Activated B cell treated with CpG ODN at 0.5 μM for 24 hours (primary cell): Measurements from ENCODE around the gene SAMD14. TPM values are rescaled to one million over a fixed set of nuclear protein-coding genes. Genes with fewer than 3 reads are reported as not detected.

Experiments
- ATAC-seq: fragments of 200-7000 bp; cut with Tn5 transposase; one replicate; pipeline ENCODE4 v1.10.0; 2021; ENCODE audit warnings: low read depth, mild to moderate bottlenecking, moderate library complexity
- CTCF ChIA-PET: fragments of 350-600 bp; sonication (Branson Sonifier 250); formaldehyde crosslinking; loops from one replicate; lab custom pipeline; 2021; ENCODE audit warnings: antibody characterized with exemption; lab: Charles Lee
- POLR2A ChIA-PET: fragments of 350-600 bp; sonication (Branson Sonifier 250); formaldehyde crosslinking; loops from one replicate; lab custom pipeline; 2021; ENCODE audit warnings: antibody characterized with exemption; lab: Charles Lee
- DNase-seq: peaks from one replicate; pipeline ENCODE4 v3.0.0; 2022
- H3K27ac Mint-ChIP-seq: one replicate; pipeline ENCODE4 v1.8.0; 2020; ENCODE audit warnings: mixed read lengths
- H3K27me3 Mint-ChIP-seq: one replicate; pipeline ENCODE4 v1.8.0; 2021; ENCODE audit warnings: mixed read lengths
- H3K36me3 Mint-ChIP-seq: one replicate; pipeline ENCODE4 v1.8.0; 2021; ENCODE audit warnings: low read depth, mixed read lengths
- H3K4me1 Mint-ChIP-seq: one replicate; pipeline ENCODE4 v1.8.0; 2021; ENCODE audit warnings: mixed read lengths
- H3K4me3 Mint-ChIP-seq: one replicate; pipeline ENCODE4 v1.8.0; 2020; ENCODE audit warnings: mild to moderate bottlenecking, mixed read lengths
- H3K9me3 Mint-ChIP-seq: one replicate; pipeline ENCODE4 v1.8.0; 2020; ENCODE audit warnings: mixed read lengths
- intact Hi-C: fragments of 100-400 bp; cut with micrococcal nuclease; formaldehyde crosslinking; loops from one replicate; pipeline ENCODE4 v1.15.1; 2024
- total RNA-seq: library from RNA; stranded (reverse); gene quantifications from 2 replicates; pipeline ENCODE4 v1.2.3, GENCODE V29; 2022
- TF ChIP-seq, protein P1 (sequence below): fragments of 200-600 bp; IDR thresholded peaks from one replicate; pipeline ENCODE4 v1.8.0; 2022; ENCODE audit warnings: antibody characterized with exemption, mild to moderate bottlenecking

SAMD14 gene
- total RNA-seq, 1 donor from 2014 or later = 4.7 TPM

GRCh38 chr17:50168319-50168718 lies 38.4 kb upstream of the SAMD14 start:
- Mint-ChIP-seq H3K27ac (no peak overlapping the region), H3K27me3 (no peaks in the 10 kb centered on the region), H3K4me1 (peaks cover 38% of the 10 kb centered on the region), H3K36me3 (no peaks in the 10 kb centered on the region), H3K4me3 (no peak overlapping the region), H3K9me3 (no peaks in the 10 kb centered on the region)
- ATAC-seq (no peak), DNase-seq (no peak)
- intact Hi-C loops = loop anchor here (10.0 kb wide), 1 partner anchor 144 kb away; no protein-coding TSS in a partner anchor
- TF ChIP-seq, protein P1, sequence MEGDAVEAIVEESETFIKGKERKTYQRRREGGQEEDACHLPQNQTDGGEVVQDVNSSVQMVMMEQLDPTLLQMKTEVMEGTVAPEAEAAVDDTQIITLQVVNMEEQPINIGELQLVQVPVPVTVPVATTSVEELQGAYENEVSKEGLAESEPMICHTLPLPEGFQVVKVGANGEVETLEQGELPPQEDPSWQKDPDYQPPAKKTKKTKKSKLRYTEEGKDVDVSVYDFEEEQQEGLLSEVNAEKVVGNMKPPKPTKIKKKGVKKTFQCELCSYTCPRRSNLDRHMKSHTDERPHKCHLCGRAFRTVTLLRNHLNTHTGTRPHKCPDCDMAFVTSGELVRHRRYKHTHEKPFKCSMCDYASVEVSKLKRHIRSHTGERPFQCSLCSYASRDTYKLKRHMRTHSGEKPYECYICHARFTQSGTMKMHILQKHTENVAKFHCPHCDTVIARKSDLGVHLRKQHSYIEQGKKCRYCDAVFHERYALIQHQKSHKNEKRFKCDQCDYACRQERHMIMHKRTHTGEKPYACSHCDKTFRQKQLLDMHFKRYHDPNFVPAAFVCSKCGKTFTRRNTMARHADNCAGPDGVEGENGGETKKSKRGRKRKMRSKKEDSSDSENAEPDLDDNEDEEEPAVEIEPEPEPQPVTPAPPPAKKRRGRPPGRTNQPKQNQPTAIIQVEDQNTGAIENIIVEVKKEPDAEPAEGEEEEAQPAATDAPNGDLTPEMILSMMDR = no peak
- ChIA-PET POLR2A (interaction anchor here (0.6 to 2.9 kb wide), 3 partner anchors 11 to 20 kb away, joined by 3 to 19 read pairs (median 5); no protein-coding TSS in a partner anchor), CTCF (interaction anchor here (1.2 to 3.8 kb wide), 4 partner anchors 28 to 128 kb away, joined by 5 to 86 read pairs (median 28); partner anchors contain the start of gene COL1A1)

DNA sequence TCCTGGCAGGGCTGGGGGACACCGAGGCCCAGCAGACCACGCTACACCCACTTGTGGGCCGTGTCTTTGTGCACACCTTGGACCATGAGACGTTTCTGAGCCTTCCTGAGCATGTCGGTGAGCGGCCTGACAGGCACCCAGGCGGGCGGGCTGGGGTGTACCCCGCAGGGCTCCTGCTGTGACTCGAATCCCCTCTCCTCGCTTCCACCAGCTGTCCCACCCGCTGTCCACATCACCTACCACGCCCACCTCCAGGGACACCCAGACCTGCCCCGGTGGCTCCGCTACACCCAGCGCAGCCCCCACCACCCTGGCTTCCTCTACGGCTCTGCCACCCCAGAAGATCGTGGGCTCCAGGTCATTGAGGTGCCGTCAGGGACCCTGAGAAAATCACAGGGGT lies 37.4 kb upstream of the SAMD14 start:
- TF ChIP-seq, protein P1 = no peak
- Mint-ChIP-seq H3K4me3 (no peak overlapping the region), H3K27me3 (no peaks in the 10 kb centered on the region), H3K4me1 (peaks cover 47% of the 10 kb centered on the region), H3K36me3 (no peaks in the 10 kb centered on the region), H3K27ac (no peak overlapping the region), H3K9me3 (no peaks in the 10 kb centered on the region)
- DNase-seq = no peak
- ChIA-PET CTCF (interaction anchor here (1.2 to 3.8 kb wide), 2 partner anchors 33 to 50 kb away, joined by 5 to 39 read pairs; partner anchors contain the start of gene COL1A1), POLR2A (interaction anchor here (0.7 to 2.1 kb wide), 2 partner anchors 15 to 1544 kb away, joined by 3 to 5 read pairs; no protein-coding TSS in a partner anchor)
- intact Hi-C loops = loop anchor here (10.0 kb wide), 1 partner anchor 143 kb away; no protein-coding TSS in a partner anchor
- no peak for ATAC-seq

GRCh38 chr17:50166518-50167181 lies 36.7 kb upstream of the SAMD14 start:
- Mint-ChIP-seq H3K4me3 (no peak overlapping the region), H3K9me3 (no peaks in the 10 kb centered on the region), H3K27me3 (no peaks in the 10 kb centered on the region), H3K4me1 (peaks cover 55% of the 10 kb centered on the region), H3K27ac (no peak overlapping the region), H3K36me3 (no peaks in the 10 kb centered on the region)
- TF ChIP-seq, protein P1 = no peak
- ChIA-PET CTCF (interaction anchor here (3.8 kb wide), 1 partner anchor 34 kb away, joined by 39 read pairs; the partner anchor contains the start of gene COL1A1), POLR2A (interaction anchor here (0.7 to 2.1 kb wide), 3 partner anchors 15 to 1543 kb away, joined by 3 to 5 read pairs (median 4); no protein-coding TSS in a partner anchor)
- DNase-seq (no peak), ATAC-seq (no peak)
- intact Hi-C loops = loop anchor here (10.0 kb wide), 1 partner anchor 142 kb away; no protein-coding TSS in a partner anchor

DNA sequence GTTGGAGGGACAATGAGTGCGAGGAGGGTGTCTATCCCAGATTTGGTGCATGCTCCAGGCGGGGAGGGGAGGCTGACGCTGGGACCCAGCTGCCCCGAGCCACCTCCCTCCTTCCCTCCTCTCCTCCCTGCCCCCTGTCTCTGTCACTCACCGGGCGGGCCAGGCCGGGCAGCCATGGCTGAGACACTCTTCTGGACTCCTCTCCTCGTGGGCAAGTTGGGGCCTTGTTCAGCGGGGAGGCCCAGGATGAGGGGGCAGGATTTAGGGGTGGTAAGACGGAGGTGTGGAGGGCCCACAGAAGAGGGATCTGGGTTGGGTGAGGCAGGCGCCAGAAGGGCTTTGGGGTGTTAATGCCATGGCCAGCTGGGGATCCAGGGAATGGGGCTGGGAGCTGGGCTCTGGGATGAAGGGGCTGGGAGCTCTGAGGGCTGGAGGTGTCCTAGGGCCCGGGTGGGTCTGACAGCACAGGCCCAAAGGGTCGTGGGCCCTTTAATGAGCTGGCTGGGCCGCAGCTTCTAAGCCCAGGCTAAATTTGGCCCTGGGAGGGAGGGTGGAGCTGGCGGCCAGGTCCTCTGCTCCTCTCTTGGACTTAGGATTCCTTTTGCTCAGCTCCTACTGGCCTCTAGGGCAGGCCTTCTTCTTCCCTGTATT lies 36.0 kb upstream of the SAMD14 start, which contains the start of gene SGCA:
SGCA (plus strand) TSS at position 139 of the 651 bp plus-strand sequence; CDS start at position 175, 36 bp downstream.
- Mint-ChIP-seq H3K27ac (no peak within 1 kb of the TSS), H3K4me3 (no peak within 1 kb of the TSS), H3K4me1 (peaks cover 56% of the 10 kb centered on the region), H3K27me3 (no peaks in the 10 kb centered on the region), H3K36me3 (no peaks in the 10 kb centered on the region), H3K9me3 (no peaks in the 10 kb centered on the region)
- no peak for DNase-seq
- ChIA-PET CTCF (interaction anchor here (1.1 kb wide), 1 partner anchor 49 kb away, joined by 6 read pairs; no protein-coding TSS in a partner anchor), POLR2A (interaction anchor here (1.0 kb wide), 1 partner anchor 18 kb away, joined by 4 read pairs; no protein-coding TSS in a partner anchor)
- intact Hi-C loops = loop anchor here (10.0 kb wide), 1 partner anchor 141 kb away; no protein-coding TSS in a partner anchor
- ATAC-seq = no peak
- TF ChIP-seq, protein P1 = no peak
